Measurements from ENCODE around the gene ODF2. TPM values are rescaled to one million over a fixed set of nuclear protein-coding genes. Genes with fewer than 3 reads are reported as not detected.

Gene ODF2
- 100 to 1,000 TPM; 189 to 421 TPM for total RNA-seq
- polyA plus RNA-seq (ENCODE audit: insufficient read depth, low read depth, low replicate concordance) = 634 TPM
- long read RNA-seq, donor 1, partial matches to known transcripts = 0 of 2 reads
- long read RNA-seq, donor 1, other reads (novel, unspliced or antisense) = 0 of 2 reads
- long read RNA-seq, donor 2 = 0 reads

DNA sequence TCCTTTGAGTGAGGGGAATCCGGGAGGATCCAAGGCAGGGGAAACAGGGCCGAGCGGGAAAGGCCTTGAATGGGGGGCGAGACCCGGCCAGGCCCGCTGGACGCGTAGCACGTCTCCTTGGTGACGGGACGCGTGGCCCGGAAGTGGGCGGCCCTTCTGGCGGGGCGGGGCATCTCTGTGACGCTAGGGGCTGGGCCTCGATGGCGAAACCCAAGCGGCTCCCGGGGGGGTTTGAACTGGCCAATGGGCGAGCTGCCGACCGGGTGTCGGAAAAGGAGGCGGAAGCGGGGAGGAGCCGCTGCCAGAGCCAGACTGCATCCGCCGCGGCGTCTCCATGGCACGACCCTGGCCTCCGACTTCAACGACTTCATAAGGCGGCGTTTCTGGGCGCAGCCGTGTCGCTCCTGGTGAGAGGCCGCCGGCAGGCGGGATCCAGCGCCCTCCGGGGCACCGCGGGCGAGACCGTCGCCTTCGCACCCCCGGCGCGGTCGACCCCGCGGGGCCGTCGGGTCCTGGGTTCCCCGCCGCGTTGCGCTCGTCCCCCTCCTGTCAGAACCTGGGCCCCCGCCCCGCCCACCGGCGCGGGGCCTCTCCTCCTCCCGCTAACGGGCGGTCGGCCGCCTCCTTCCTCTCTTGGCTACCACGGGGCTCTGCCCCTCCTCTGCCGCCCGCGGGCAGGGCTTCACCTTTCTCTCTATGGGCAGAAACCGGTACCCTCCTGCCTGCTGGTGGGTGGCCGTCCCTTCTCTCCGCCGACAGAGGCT lies at the start of gene ODF2:
ODF2 (plus strand) TSS at position 158 of the 764 bp plus-strand sequence; CDS start at position 244, 86 bp downstream.
- intact Hi-C loops (cut with DNase I; ENCODE audit: low total_unique reads) = no loop called here
- no peaks in the 10 kb centered on the region for H3K27me3 ChIP-seq
- peak within 1 kb of the TSS; percentile 84 to 88 for H3K4me3 ChIP-seq
- TF ChIP-seq CTCF (IDR thresholded peaks at IDR 0.05) = no peak
- TF ChIP-seq POLR2A (IDR thresholded peaks at IDR 0.05) = no peak
- peak within 1 kb of the TSS; percentile 70 to 85 for H3K27ac ChIP-seq
- DNase-seq = peak; percentile 98
- peaks cover 7% of the 10 kb centered on the region for H3K4me1 ChIP-seq
- WGBS, 2 donors = 0 to 1% methylated on average over 13 to 62 of the region's 82 CpGs
- no peaks in the 10 kb centered on the region for H3K9me3 ChIP-seq
- no peaks in the 10 kb centered on the region for H3K36me3 ChIP-seq (ENCODE audit: low read depth, missing control alignments)

DNA sequence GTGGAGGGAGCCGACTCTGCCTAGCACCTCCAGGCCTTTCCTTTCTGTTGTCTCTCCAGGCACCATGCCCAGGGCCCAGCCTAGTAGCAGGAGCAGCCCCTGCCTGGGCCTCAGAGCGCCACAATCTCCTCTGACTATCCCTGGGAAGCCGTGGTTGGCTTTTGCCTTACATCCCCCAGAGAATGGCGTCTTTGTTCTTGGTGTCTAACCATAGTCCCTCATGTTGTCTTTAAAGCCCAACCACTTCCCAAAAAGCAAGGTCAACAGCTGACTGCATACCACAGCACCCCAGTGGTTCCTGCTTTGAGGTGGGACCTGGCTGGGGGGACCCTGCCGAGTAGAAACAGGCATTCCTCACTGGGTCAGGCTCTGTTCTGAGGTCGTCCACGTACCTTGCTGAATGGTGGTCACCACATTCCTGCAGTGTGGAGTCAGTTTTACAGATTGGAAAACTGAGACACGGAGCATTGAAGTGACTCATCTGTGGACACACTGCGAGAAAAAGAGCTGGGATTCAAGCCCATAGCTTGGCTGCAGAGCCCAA lies 48.9 kb upstream of the ODF2 start:
- no peaks in the 10 kb centered on the region for H3K36me3 ChIP-seq (ENCODE audit: low read depth, missing control alignments)
- H3K27me3 ChIP-seq = no peaks in the 10 kb centered on the region
- no peak for TF ChIP-seq POLR2A (IDR thresholded peaks at IDR 0.05)
- TF ChIP-seq CTCF (IDR thresholded peaks at IDR 0.05) = no peak
- intact Hi-C loops (cut with DNase I; ENCODE audit: low total_unique reads) = no loop called here
- DNase-seq = no peak
- H3K27ac ChIP-seq = no peak overlapping the region
- WGBS, 2 donors = 81% methylated on average over 9 of the region's 9 CpGs
- no peaks in the 10 kb centered on the region for H3K9me3 ChIP-seq
- H3K4me3 ChIP-seq = no peak overlapping the region
- no peaks in the 10 kb centered on the region for H3K4me1 ChIP-seq

DNA sequence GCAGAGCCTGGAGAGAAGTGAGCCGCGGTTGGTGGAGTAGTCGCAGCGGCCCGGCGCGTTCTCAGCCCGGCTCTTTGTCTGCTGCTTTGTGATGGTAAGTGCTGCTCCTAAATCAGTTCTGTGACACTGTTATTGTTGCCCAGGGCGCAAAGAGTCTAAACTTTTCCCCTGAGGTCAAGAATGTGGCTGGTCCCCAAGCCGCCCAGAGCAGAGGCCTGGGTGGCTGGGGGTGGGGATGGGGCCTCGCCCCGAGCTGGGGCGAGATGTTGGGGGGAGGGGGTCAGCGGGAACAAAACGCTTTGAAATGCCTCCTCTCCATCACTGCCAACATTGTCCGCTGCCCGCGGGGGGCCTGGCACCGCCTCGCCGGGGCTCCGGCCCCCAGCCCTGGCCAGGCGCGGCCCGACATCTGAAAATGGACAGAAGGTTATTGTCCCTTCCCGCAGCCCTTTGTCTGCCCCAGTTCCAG lies 46.8 kb upstream of the ODF2 start:
- H3K27me3 ChIP-seq = no peaks in the 10 kb centered on the region
- TF ChIP-seq CTCF (IDR thresholded peaks at IDR 0.05) = no peak
- no peak for TF ChIP-seq POLR2A (IDR thresholded peaks at IDR 0.05)
- WGBS, 2 donors = 57 to 72% methylated on average over 10 to 26 of the region's 26 CpGs
- intact Hi-C loops (cut with DNase I; ENCODE audit: low total_unique reads) = no loop called here
- H3K9me3 ChIP-seq = no peaks in the 10 kb centered on the region
- no peaks in the 10 kb centered on the region for H3K36me3 ChIP-seq (ENCODE audit: low read depth, missing control alignments)
- H3K27ac ChIP-seq = no peak overlapping the region
- no peak for DNase-seq
- H3K4me1 ChIP-seq = no peaks in the 10 kb centered on the region
- no peak overlapping the region for H3K4me3 ChIP-seq

GRCh38 chr9:128409450-128409849 lies 46.4 kb upstream of the ODF2 start:
- Histone ChIP-seq H3K27me3 (no peaks in the 10 kb centered on the region), H3K36me3 (ENCODE audit: low read depth, missing control alignments) (no peaks in the 10 kb centered on the region), H3K4me3 (no peak overlapping the region), H3K27ac (no peak overlapping the region), H3K4me1 (no peaks in the 10 kb centered on the region), H3K9me3 (no peaks in the 10 kb centered on the region)
- no peak for TF ChIP-seq POLR2A (IDR thresholded peaks at IDR 0.05)
- TF ChIP-seq CTCF (IDR thresholded peaks at IDR 0.05) = no peak
- intact Hi-C loops (cut with DNase I; ENCODE audit: low total_unique reads) = no loop called here
- 61 to 73% methylated on average over 6 to 8 of the region's 8 CpGs for WGBS, 2 donors
- DNase-seq = no peak

All from testis (tissue), 5 donors.